ENCODE results near the gene REL.

DNA sequence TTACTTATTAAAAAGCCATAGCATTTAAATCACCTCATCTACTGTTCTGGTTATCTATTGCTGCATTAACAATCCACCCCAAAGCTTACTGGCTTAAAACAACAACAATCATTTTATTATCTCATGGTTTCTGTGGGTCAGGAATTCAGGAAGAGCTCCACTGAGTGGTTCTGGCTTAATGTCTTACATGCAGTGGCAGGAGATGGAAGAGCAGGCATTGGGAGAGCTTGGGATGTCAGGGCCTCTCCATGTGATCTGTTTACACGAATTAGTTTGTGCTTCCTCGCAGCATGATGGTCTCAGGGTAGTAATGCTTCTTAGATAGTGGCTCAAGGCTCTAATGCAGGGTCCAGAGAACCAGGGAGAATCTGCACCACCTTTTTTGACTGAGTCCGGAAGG, 14.4 kb upstream of the REL start:
- TF ChIP-seq ZC3H10 (CRISPR knock-in tag; IDR thresholded peaks at IDR 0.05) (no peak), ZFP30 (CRISPR knock-in tag; IDR thresholded peaks at IDR 0.05) (no peak), ZNF565 (CRISPR knock-in tag; conservative IDR thresholded peaks at IDR 0.05; ENCODE audit: low read depth) (no peak), SNAI2 (CRISPR knock-in tag; IDR thresholded peaks at IDR 0.05) (no peak), PPARA (CRISPR knock-in tag; IDR thresholded peaks at IDR 0.05; ENCODE audit: borderline replicate concordance) (no peak), ZNF8 (CRISPR knock-in tag; IDR thresholded peaks at IDR 0.05) (no peak), ESRRG (CRISPR knock-in tag; IDR thresholded peaks at IDR 0.05) (no peak), TOX (CRISPR knock-in tag; IDR thresholded peaks at IDR 0.05; ENCODE audit: borderline replicate concordance) (no peak)
- TF ChIP-seq, protein P1, sequence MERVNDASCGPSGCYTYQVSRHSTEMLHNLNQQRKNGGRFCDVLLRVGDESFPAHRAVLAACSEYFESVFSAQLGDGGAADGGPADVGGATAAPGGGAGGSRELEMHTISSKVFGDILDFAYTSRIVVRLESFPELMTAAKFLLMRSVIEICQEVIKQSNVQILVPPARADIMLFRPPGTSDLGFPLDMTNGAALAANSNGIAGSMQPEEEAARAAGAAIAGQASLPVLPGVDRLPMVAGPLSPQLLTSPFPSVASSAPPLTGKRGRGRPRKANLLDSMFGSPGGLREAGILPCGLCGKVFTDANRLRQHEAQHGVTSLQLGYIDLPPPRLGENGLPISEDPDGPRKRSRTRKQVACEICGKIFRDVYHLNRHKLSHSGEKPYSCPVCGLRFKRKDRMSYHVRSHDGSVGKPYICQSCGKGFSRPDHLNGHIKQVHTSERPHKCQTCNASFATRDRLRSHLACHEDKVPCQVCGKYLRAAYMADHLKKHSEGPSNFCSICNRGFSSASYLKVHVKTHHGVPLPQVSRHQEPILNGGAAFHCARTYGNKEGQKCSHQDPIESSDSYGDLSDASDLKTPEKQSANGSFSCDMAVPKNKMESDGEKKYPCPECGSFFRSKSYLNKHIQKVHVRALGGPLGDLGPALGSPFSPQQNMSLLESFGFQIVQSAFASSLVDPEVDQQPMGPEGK (CRISPR knock-in tag; IDR thresholded peaks at IDR 0.05; ENCODE audit: borderline replicate concordance): no peak

Measured in SK-N-SH treated with all-trans-retinoic acid at 6 μM for 48 hours (cell line).